Stimulated activated CD8-positive, alpha-beta memory T cell treated with anti-CD3 and anti-CD28 coated beads, Interleukin-4, amount 100 ng/mL, for 4 hours (primary cell): ENCODE measurements around the gene TRIM7.
"Not testable (repeated sequence)": the region's sequence is repeated elsewhere in the genome, so short reads cannot be mapped to it uniquely, and the experiment has no call there.

Source experiments
- DNase-seq, 2 donors: peaks; one replicate each; pipeline ENCODE4 v3.0.0-alpha.2; 2020; ENCODE audit warnings: low read depth in 2 of 2, low spot score in 1 of 2

TRIM7 gene

DNA sequence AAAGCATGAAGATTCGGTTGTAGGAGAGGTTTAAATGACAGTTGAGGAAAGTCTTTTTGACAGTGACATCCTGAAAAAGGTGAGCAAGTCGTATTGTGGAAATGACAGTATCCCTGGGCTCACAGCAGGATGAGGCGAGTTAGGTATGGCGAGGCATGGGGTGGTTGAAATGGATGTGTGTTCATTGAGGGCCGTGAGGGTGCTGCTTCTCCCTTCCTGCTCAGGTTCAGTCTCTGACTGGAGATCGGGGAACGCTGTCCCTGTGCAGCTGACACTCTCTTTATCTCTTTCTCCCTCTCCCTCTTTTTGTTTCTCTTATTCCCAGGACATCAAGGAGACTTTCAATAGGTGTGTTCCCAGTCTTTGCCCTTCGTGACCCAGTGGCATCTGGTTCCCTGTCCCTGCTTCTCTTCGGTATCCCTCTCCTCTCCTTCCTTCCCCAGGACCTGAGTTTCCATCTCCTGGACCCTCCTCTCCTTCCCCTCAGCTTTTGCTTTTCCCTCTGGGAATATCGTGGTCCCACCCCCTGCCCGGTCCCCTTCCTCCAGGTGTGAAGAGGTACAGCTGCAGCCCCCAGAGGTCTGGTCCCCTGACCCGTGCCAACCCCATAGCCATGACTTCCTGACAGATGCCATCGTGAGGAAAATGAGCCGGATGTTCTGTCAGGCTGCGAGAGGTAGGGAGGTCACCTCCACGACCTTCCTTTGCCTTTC, 28.2 kb upstream of the TRIM7 start:
- DNase-seq: no peak

DNA sequence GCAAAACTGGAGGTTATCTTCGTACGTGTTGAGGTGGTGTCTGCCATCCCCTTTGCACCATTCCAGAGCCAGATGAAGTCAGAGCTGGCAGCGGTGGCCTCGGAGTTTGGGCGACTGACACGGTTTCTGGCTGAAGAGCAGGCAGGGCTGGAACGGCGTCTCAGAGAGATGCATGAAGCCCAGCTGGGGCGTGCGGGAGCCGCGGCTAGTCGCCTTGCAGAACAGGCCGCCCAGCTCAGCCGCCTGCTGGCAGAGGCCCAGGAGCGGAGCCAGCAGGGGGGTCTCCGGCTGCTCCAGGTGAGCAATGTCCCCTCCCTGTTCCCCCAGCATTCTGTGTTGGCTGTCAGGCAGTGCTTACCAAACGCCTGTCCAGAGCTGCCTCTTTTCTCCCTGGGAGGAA, 27.6 kb upstream of the TRIM7 start:
- no peak for DNase-seq

DNA sequence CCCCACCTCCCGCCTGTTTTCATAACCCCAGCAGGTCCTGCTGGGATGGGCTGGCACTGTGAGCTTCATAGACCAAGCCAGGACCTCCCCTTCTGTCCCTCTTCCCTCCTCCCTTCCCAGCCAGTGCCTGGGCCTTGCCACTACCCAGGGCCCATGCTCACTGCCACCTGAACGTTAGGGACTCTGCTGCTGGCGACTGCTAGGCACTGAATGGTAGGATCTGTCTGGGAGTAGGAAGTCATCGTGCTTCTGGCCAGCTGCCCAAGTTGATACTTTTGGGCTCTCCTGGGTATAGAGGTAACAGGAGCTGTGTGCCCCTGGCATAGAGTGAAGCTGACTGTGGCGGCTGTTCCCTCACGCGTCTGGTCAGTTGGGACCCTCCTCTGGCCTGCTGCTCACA, 26.4 kb upstream of the TRIM7 start:
- DNase-seq: no peak

DNA sequence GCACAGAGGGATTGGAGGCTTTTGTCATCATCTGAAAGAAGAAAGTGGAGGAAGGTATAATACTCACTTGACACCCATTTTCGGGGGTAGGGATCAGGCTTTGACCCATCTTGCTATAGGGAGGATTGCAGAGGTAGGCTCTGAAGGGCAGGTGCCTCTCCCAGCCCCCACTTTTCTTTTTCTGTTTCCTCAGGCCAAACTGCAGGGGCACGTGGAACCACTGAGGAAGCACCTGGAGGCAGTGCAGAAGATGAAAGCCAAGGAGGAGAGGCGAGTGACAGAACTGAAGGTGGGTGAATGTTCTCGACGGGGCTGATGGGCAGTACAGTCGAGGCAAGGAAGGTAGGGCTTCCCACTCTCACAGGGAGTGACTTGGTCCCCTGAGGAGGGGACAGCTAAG, 25.6 kb upstream of the TRIM7 start:
- DNase-seq: no peak

DNA sequence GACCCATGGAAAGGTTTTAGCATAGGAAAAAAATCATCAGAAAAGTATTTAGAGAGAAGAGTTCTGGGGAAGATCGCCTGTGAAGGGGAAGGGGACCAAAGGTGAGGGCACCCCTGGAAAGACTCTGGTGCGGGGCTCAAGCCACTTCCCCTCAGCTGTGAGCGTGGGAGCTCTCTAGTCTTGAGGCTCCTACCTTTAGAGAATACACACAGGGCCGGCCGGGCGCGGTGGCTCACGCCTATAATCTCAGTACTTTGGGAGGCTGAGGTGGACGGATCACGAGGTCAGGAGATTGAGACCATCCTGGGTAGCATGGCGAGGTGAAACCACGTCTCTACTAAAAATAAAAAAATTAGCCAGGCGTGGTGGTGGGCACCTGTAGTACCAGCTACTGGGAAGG, 25.0 kb upstream of the TRIM7 start:
- no peak for DNase-seq

DNA sequence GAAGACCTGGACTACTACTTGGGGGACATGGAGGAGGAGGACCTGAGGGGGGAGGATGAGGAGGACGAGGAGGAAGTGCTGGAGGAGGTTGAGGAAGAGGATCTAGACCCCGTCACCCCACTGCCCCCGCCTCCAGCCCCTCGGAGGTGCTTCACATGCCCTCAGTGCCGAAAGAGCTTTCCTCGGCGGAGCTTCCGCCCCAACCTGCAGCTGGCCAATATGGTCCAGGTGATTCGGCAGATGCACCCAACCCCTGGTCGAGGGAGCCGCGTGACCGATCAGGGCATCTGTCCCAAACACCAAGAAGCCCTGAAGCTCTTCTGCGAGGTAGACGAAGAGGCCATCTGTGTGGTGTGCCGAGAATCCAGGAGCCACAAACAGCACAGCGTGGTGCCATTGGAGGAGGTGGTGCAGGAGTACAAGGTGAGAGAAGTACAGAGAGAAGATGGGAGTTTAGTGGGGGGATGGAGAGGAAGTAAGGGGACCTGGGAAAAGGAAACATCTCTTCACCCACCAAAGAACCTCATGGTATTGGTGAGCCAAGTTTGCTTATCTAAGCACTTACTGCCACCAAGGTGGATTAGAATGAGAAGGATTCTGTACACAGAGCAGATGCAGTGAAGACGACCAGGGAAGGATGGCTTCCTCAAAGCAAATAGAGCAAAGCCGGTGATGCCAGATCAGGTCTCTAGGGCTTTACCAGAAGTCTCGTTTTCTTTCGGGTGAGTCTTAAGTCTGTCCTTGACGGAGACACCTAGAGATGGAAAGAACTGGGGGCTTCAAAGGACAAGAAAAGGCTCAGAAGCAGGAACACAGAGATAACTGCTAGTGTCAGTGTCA, 19.6 kb upstream of the TRIM7 start:
- DNase-seq: no peak

DNA sequence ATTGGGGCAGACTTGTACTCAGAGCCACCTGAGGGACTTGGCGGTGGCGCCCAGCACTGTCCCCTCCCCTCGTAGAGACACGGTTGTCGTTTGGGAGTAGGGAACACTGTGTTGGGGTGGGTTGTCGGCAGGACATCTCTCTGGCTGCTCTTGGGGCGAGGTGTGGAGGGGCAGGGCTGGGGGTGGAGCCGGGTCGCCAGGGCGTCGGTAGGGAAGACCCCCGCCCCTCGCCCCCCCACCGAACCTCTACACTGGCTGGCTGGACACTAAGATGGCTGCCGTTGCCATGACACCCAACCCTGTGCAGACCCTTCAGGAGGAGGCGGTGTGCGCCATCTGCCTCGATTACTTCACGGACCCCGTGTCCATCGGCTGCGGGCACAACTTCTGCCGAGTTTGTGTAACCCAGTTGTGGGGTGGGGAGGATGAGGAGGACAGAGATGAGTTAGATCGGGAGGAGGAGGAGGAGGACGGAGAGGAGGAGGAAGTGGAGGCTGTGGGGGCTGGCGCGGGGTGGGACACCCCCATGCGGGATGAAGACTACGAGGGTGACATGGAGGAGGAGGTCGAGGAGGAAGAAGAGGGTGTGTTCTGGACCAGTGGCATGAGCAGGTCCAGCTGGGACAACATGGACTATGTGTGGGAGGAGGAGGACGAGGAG, 18.9 kb upstream of the TRIM7 start:
- DNase-seq: no peak

DNA sequence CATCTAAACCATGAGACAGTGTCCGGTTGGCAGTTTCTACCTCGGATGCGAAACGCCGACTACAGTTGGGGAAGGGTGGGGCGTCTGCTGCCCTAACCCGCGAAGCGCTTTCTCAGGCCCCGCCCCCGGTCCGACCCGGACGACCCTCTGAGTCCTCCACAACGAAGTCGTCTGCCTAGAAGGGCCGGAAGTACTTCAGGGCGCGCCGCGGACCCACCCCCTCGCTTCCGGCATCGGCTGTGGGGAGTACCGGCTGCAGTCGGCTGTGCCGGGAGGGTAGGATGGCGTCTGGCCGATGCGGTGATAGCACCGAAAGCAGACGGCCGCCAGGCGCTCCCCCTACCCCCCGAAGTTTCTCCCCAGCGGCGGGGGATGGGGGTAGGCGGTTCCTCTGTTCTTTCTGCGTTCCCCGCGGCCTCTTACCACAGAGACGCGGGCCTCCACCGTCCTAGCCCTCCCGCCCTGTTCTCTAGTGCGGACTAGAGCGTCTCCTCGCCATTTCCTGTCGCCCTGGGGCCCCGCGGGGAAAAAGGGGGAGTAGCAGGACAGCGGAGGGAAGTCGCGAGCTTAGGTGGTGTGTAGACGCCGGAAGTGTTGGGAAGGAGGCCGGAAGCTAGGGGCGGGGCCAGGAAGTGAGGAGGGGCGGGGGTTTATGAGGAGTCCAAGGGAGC, 18.2 kb upstream of the TRIM7 start, which contains the start of gene TRIM41:
TRIM41 (plus strand) TSS at position 224 of the 671 bp plus-strand sequence. CDS start 719 bp downstream, outside the sequence.
- DNase-seq: peak; percentile 94 to 97

DNA sequence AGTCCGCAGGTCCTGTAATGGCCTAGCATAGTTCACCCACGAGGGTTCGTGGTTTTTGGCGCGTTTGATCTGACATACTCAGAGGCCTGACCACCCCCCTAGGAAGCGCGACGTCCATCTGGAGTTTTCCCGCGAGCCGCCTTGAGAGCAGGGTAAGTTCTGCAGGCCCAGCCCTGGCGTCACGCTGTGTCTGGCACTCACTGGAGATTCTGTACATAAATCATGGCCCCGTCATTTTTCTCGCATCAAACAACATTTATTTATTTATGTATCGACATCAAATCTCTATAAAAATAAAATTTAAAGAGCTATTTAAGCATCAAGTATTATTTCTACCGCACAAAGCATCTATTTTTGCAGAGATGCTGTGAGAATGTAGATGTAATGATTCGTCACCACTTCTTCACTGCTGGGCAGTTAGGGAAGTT, 17.6 kb upstream of the TRIM7 start:
- no peak for DNase-seq

DNA sequence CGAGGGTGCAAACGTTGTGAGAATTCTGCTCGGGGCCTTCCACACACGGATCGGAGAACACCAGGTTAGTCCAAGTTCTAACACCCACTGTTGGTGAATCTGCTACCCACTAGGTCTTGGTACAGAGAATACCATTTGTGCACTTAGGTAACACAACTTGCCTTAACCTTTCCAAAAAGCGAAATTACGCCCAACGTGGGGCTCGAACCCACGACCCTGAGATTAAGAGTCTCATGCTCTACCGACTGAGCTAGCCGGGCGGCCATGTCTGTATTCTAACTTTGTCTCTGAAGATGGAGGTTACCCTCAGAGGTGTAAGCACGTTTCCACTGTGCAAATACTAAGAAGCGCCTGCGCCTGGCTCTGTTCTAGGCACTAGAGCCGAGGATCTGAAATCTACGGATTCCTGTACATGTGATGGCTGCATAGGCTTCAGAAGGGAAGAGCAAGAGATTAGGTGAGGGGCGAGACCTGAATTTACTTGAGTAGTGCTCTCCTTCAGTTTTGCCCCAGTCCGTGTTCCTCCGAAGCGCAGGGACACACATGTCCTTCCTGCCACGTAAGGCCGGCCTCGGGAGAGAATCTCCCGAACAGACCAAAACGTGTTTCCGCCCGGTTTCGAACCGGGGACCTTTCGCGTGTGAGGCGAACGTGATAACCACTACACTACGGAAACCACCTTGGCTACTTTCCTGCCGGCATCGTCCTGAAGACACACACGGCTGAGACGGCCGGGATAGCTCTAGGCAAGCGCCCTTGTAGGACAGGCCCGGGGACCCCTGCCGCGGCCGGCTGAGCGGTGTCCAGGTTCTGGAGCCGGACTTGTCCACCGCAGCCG, 17.0 kb upstream of the TRIM7 start:
- peak; percentile 88 to 100 for DNase-seq

DNA sequence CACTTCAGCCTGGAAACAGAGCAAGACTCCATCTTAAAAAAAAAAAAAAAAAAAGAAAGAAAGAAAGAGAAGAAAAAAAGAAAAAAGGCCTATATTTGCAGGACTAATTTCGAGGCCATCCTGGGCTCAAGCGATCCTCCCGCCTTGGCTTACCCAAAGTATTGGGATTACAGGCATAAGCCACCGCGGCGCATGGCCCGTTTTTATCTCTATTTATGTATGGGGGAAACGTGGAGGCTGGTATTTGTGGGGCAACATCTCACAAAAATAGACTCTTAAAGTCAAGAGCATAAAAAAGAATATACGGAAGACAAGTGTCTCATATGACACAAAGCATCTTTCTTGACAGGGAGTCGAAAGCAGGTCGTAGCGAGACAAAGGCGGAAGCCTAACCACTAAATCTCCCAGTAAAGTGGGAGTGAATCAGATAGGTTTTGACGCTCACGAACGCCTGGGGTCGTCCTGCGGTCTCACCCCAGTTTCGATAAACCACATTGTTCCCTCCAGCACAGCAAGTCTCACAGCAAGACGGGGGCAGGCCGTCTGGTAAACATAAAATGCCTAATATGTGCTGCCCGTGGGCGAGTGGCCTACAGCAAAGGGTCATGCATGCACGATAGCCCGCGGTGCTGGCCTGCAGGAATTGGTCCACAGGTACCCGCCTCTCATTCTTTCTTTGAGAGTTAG, 16.3 kb upstream of the TRIM7 start:
- no peak for DNase-seq

DNA sequence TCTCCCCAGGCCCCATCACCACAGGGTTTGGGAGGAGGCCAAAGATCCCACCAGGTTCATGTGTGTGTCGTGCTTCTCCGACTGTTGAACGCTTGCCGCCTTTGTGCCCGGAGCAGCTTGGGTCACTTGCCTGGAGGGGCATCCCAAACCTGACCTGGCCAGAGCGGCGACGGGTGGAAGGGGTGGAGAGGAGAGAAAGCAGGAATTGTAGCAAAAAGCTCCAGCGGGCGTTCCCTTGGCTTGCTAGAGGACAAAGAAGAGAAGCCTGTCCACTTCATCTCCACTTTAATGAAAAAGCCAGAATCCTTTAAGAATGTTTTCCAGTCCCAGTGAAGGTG, 15.2 kb upstream of the TRIM7 start:
- DNase-seq: no peak

DNA sequence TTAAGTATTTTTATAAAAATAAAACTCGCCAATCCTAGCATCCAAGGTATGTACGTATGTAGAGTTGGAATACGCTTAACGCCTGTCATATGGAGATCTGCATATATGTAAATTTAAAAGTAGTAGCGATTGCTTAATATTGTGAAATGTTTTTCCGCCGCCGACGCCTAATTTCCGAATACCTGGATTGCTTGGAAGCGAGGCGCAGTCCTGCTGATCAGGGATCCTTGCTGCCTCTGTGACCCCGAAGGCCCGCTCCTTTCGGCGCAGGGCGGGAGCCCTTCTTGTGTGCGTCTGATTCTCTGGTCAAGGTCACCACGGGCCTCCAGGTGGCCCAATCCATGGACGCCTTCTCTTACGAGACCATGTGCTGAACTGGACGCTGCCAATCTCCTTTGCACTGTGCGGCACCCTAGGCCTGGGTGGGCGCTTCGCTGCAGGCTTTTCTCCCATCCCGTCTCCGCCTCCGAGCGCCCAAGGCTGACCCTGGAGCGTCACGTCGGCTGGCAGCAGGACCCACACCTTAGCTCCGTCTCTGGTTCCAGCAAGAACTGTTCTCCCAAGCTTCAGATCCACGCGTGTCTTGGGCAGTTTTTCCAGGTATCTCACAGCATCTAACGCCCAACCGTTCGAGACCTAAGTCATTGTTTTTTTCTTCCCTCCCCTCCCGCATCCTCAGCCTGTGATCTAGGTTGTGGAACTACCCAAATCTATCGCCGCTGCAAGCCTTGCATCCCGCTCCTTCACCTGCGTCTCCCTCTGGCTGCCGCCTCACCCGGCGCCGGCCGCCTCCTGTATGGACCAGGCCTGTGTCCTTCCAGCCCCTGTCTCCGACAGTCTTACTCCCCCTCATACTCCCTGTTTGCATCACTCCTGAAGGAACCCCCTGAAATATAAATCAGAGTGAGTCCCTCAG, 14.5 kb upstream of the TRIM7 start:
- DNase-seq: no peak

DNA sequence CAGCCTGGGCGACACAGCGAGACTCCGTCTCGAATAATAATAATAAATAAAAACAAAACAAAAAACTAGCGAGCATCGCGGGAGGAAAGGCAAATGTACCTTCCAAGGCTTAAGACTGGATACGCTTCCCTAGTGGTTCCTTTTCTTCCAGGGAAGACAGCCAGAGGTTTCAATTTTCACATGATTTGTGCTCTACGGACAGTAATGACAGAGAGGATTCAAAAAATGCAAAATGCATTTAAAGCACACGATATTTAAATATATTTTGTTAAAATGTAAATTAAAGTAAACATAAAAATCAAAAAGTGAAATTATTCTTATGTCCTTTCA, 13.8 kb upstream of the TRIM7 start:
- DNase-seq: no peak

DNA sequence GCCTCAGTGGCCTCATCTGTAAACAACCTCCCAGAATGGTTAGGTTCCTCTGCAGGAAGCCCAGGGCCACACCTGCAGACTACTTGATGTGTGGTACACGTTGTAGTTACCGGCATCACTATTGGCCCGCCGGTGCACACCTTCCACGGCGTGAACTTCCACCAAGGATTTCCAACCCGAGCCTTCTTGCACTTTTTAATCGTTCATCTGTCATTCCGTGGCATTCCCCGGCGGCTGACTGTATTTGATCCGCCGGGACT, 12.7 kb upstream of the TRIM7 start:
- DNase-seq: no peak

DNA sequence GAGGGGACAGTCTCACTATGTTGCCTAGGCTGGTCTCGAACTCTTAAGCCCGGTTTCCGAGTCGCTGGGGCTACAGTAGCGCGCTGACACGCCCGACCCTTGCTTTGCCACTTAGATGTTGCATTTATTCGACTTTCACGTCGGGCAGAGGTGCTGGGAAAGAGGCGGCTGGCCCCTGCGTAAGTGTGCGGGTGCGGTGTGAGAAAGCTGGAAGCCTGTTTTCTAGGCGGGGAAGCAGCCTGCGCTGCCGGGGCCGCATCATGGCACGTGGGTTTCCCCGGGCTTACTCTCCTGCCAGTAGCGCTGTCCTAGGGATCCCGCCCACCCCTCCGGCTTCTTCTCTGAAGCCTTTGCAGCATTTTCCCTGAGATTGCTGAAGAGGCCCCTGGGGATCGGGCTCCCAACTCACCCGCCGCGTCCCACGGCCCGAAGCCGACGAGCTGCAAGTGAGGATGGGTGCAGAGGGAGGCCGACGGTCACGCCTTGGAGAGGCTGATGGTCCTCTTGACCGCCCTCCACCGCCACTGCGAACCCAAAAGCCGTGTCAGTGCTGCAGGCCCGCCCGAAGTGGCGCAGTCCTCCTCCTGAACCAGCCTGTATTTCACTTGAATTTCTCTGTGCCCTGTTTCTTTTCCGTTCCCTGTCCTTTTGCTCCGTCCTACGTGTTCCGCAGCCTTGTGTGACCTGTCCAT, 12.3 kb upstream of the TRIM7 start:
- DNase-seq: no peak

DNA sequence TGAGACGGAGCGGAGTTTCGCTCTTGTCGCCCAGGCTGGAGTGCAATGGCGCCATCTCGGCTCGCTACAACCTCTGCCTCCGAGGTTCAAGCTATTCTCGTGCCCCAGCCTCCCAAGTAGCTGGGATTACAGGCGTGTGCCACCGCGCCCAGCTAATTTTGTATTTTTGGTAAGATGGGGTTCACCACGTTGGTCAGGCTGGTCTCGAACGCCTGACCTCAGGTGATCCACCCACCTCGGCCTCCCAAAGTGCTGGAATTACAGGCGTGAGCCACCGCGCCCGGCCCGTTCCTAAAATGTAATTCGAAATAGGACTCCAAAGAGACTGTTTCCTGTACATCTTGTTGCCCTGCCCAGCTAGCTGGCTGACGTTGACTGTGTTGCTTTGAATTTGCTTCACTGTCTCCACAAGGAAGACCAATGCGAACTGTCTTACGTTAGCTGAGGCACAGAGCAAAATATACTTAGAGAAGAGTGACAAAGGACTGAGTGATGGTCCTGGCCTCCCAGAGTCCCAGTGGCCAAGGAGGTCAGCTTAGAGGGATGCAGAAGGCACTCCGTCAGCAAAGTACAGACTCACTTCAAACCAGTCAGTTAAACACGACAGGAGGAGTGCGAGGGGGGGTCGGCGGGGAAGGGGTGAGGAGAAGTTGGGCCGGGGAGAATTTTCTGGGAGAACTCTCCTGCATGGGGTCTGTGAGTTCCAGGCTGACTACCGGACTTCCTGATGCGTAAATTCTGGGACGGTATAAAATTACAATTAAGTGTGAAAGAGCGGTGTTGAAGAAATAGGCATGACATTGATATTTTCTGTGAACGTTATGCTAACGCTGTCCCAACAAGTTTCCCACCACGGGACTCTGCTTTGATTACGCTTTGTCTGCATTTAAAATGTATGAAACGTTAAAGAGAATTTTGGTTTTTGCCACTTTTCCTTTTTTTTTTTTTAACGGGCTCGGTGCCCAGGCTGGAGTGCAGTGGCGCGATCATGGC, 11.3 kb upstream of the TRIM7 start:
- no peak for DNase-seq

DNA sequence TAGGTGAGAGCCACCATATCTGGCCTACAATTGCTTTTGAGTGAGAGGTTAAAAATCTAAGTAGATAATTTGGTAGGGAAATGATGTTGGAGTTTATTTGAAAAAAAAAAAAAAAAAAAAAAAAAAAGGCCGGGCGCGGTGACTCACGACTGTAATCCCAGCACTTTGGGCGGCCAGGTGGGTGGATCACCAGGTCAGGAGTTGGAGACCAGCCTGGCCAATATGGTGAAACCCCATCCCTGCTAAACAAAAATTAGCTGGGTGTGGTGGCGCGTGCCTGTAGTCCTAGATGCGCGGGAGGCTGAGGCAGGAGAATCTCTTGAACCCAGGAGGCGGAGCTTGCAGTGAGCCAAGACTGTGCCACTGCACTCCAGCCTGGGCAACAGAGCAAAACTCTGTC, 9.3 kb upstream of the TRIM7 start:
- not testable (repeated sequence) for DNase-seq
